Natural killer cell treated with Interleukin-12 subunit alpha and Interleukin-12 subunit beta and Interleukin-15 and Interleukin-18, amount 100 ng/mL, for 72 hours (primary cell): ENCODE data around the gene DMBX1. TPM values are rescaled to one million over a fixed set of nuclear protein-coding genes. Genes with fewer than 3 reads are reported as not detected.

Experiments
- ATAC-seq, 2 donors: fragments of 150-1000 bp; cut with Tn5 transposase in 1 of 2; sonication (Bioruptor Pico), chemical (Tn5 transposase) in 1 of 2; 2 replicates each; pipeline ENCODE4 v1.10.0; 2021
- DNase-seq: peaks from one replicate; pipeline ENCODE4 v3.0.0; 2022; ENCODE audit warnings: low spot score
- H3K27ac Mint-ChIP-seq, 2 donors: 1 replicate in 1 of 2; 2 replicates in 1 of 2; pipeline ENCODE4 v1.8.0; 2022; ENCODE audit warnings: mixed read lengths in 2 of 2, mild to moderate bottlenecking in 1 of 2, moderate library complexity in 1 of 2
- H3K27me3 Mint-ChIP-seq, 2 donors: 1 replicate in 1 of 2; 2 replicates in 1 of 2; pipeline ENCODE4 v1.8.0; 2022; ENCODE audit warnings: mixed read lengths in 2 of 2
- H3K36me3 Mint-ChIP-seq: one replicate; pipeline ENCODE4 v1.8.0; 2022; ENCODE audit warnings: mixed read lengths
- H3K4me1 Mint-ChIP-seq, 2 donors: 1 replicate in 1 of 2; 2 replicates in 1 of 2; pipeline ENCODE4 v1.8.0; 2022; ENCODE audit warnings: low read depth in 2 of 2, mixed read lengths in 2 of 2, mild to moderate bottlenecking in 1 of 2
- H3K4me3 Mint-ChIP-seq: one replicate; pipeline ENCODE4 v1.8.0; 2022; ENCODE audit warnings: mixed read lengths
- H3K9me3 Mint-ChIP-seq: 2 replicates; pipeline ENCODE4 v1.8.0; 2022; ENCODE audit warnings: mixed read lengths
- total RNA-seq, 2 donors: library from RNA; stranded (reverse); gene quantifications; one replicate each; pipeline ENCODE4 v1.2.3, GENCODE V29; 2022

Gene DMBX1
- total RNA-seq = under 1 TPM; 0.26 to 0.47 TPM

- Mint-ChIP-seq H3K27ac (no peak within 1 kb of the TSS), H3K4me3 (peak within 1 kb of the TSS; percentile 61), H3K27me3 (peaks cover 67 to 78% of the 10 kb centered on the region in 2 donors), H3K4me1 (peaks cover 13 to 15% of the 10 kb centered on the region in 2 donors), H3K9me3 (no peaks in the 10 kb centered on the region), H3K36me3 (no peaks in the 10 kb centered on the region)
- no peak for DNase-seq
- peak; percentile 65 to 73 for ATAC-seq
Measured at GRCh38 chr1:46489638-46490405, at the start of gene DMBX1. Gene DMBX1, plus strand, starts transcription at chr1:46489836. Its CDS starts 17,175 bp downstream, at chr1:46507011.

GRCh38 chr1:46440478-46440877 lies 49.2 kb upstream of the DMBX1 start:
- Mint-ChIP-seq H3K36me3 (no peaks in the 10 kb centered on the region), H3K27ac (no peak overlapping the region), H3K4me1 (peaks cover 7 to 14% of the 10 kb centered on the region in 2 donors), H3K4me3 (no peak overlapping the region), H3K9me3 (no peaks in the 10 kb centered on the region), H3K27me3 (peaks cover 7 to 21% of the 10 kb centered on the region in 2 donors)
- ATAC-seq (no peak), DNase-seq (no peak)

- Mint-ChIP-seq H3K27me3 (peaks cover 17 to 32% of the 10 kb centered on the region in 2 donors), H3K9me3 (no peaks in the 10 kb centered on the region), H3K4me1 (peaks cover 9 to 14% of the 10 kb centered on the region in 2 donors), H3K4me3 (peak overlapping the region; percentile 82), H3K36me3 (no peaks in the 10 kb centered on the region), H3K27ac (peak overlapping the region; percentile 8 to 14)
- ATAC-seq (peak; percentile 73 to 80), DNase-seq (no peak)
Measured at GRCh38 chr1:46442317-46443161, 47.1 kb upstream of the DMBX1 start.

GRCh38 chr1:46444466-46444865 lies 45.2 kb upstream of the DMBX1 start:
- Mint-ChIP-seq H3K27ac (no peak overlapping the region), H3K9me3 (no peaks in the 10 kb centered on the region), H3K36me3 (no peaks in the 10 kb centered on the region), H3K4me1 (peaks cover 11 to 14% of the 10 kb centered on the region in 2 donors), H3K4me3 (no peak overlapping the region), H3K27me3 (peaks cover 33 to 42% of the 10 kb centered on the region in 2 donors)
- DNase-seq (no peak), ATAC-seq (no peak)

GRCh38 chr1:46445773-46446256 lies 43.8 kb upstream of the DMBX1 start:
- ATAC-seq (no peak), DNase-seq (no peak)
- no peak overlapping the region for H3K27ac Mint-ChIP-seq
- H3K4me3 Mint-ChIP-seq = no peak overlapping the region
- H3K27me3 Mint-ChIP-seq = peaks cover 39 to 49% of the 10 kb centered on the region in 2 donors
- H3K4me1 Mint-ChIP-seq = peaks cover 12 to 14% of the 10 kb centered on the region in 2 donors
- no peaks in the 10 kb centered on the region for H3K36me3 Mint-ChIP-seq
- H3K9me3 Mint-ChIP-seq = no peaks in the 10 kb centered on the region

- peak; percentile 81 for DNase-seq
- H3K27me3 Mint-ChIP-seq = peaks cover 46 to 56% of the 10 kb centered on the region in 2 donors
- H3K36me3 Mint-ChIP-seq = no peaks in the 10 kb centered on the region
- no peak overlapping the region for H3K27ac Mint-ChIP-seq
- no peak overlapping the region for H3K4me3 Mint-ChIP-seq
- H3K9me3 Mint-ChIP-seq = no peaks in the 10 kb centered on the region
- peaks cover 12 to 14% of the 10 kb centered on the region in 2 donors for H3K4me1 Mint-ChIP-seq
- peak in 1 of 2 donors; percentile 55 for ATAC-seq
Measured at GRCh38 chr1:46446646-46447498, 42.8 kb upstream of the DMBX1 start.

GRCh38 chr1:46447499-46448108 lies 42.0 kb upstream of the DMBX1 start:
- Mint-ChIP-seq H3K36me3 (no peaks in the 10 kb centered on the region), H3K27me3 (peaks cover 49 to 58% of the 10 kb centered on the region in 2 donors), H3K9me3 (no peaks in the 10 kb centered on the region), H3K4me1 (peaks cover 8 to 10% of the 10 kb centered on the region in 2 donors), H3K4me3 (no peak overlapping the region), H3K27ac (no peak overlapping the region)
- ATAC-seq = no peak
- no peak for DNase-seq

GRCh38 chr1:46448109-46448911 lies 41.3 kb upstream of the DMBX1 start:
- Mint-ChIP-seq H3K27me3 (peaks cover 56 to 64% of the 10 kb centered on the region in 2 donors), H3K4me3 (no peak overlapping the region)

GRCh38 chr1:46449223-46450159 lies 40.1 kb upstream of the DMBX1 start:
- no peaks in the 10 kb centered on the region for H3K36me3 Mint-ChIP-seq
- no peak overlapping the region for H3K27ac Mint-ChIP-seq
- H3K27me3 Mint-ChIP-seq = peaks cover 60% of the 10 kb centered on the region in 2 donors
- H3K9me3 Mint-ChIP-seq = no peaks in the 10 kb centered on the region
- H3K4me3 Mint-ChIP-seq = no peak overlapping the region
- ATAC-seq (no peak), DNase-seq (no peak)
- H3K4me1 Mint-ChIP-seq = peaks cover 0 to 6% of the 10 kb centered on the region in 2 donors

More at GRCh38 chr1:46448109-46448911, 41.3 kb upstream of the DMBX1 start:
- Mint-ChIP-seq H3K4me1 (peaks cover 3 to 6% of the 10 kb centered on the region in 2 donors), H3K9me3 (no peaks in the 10 kb centered on the region), H3K27ac (no peak overlapping the region), H3K36me3 (no peaks in the 10 kb centered on the region)
- DNase-seq = no peak
- ATAC-seq = no peak

GRCh38 chr1:46450160-46450517 lies 39.5 kb upstream of the DMBX1 start:
- H3K9me3 Mint-ChIP-seq = no peaks in the 10 kb centered on the region
- H3K36me3 Mint-ChIP-seq = no peaks in the 10 kb centered on the region
- DNase-seq (no peak), ATAC-seq (no peak)
- H3K27me3 Mint-ChIP-seq = peaks cover 57 to 66% of the 10 kb centered on the region in 2 donors
- H3K27ac Mint-ChIP-seq = no peak overlapping the region
- peaks cover 0 to 6% of the 10 kb centered on the region in 2 donors for H3K4me1 Mint-ChIP-seq
- no peak overlapping the region for H3K4me3 Mint-ChIP-seq
